H9 (cell line): ENCODE data around the gene NPPC. TPM values are rescaled to one million over a fixed set of nuclear protein-coding genes. Genes with fewer than 3 reads are reported as not detected.

Experiments
- DNase-seq: peaks from one replicate; pipeline ENCODE4 v3.0.0-alpha.2; 2017
- H2AFZ ChIP-seq: one replicate; pipeline ENCODE4 v1.6.1; 2013; ENCODE audit warnings: mild to moderate bottlenecking, low read length, control low read depth, moderate library complexity
- H2AK5ac ChIP-seq: 2 replicates; pipeline ENCODE4 v1.6.1; 2013; ENCODE audit warnings: low read length, control low read depth, mixed read lengths; ENCODE audit not compliant: insufficient read length
- H2BK120ac ChIP-seq: one replicate; pipeline ENCODE4 v1.6.1; 2013; ENCODE audit warnings: low read depth, mild to moderate bottlenecking, low read length, control low read depth, inconsistent platforms; ENCODE audit not compliant: poor library complexity, severe bottlenecking
- H2BK12ac ChIP-seq: 2 replicates; pipeline ENCODE4 v1.6.1; 2013; ENCODE audit warnings: low read length, control low read depth, mixed read lengths, low read depth; ENCODE audit not compliant: insufficient read length
- H2BK15ac ChIP-seq: 2 replicates; pipeline ENCODE4 v1.6.1; 2013; ENCODE audit warnings: low read depth, low read length, control low read depth
- H2BK20ac ChIP-seq: one replicate; pipeline ENCODE4 v1.6.1; 2013; ENCODE audit warnings: low read depth, mild to moderate bottlenecking, low read length, control low read depth, inconsistent platforms; ENCODE audit not compliant: poor library complexity, severe bottlenecking
- H2BK5ac ChIP-seq: 2 replicates; pipeline ENCODE4 v1.6.1; 2013; ENCODE audit warnings: low read length, control low read depth, mixed read lengths; ENCODE audit not compliant: insufficient read length
- H3K14ac ChIP-seq: 2 replicates; pipeline ENCODE4 v1.6.1; 2013; ENCODE audit warnings: low read length, control low read depth; ENCODE audit not compliant: insufficient read depth
- H3K18ac ChIP-seq: 2 replicates; pipeline ENCODE4 v1.6.1; 2013; ENCODE audit warnings: low read depth, mild to moderate bottlenecking, mixed read lengths, low read length, control low read depth; ENCODE audit not compliant: insufficient read length
- H3K23ac ChIP-seq: 2 replicates; pipeline ENCODE4 v1.6.1; 2013; ENCODE audit warnings: low read length, control low read depth, mixed read lengths, low read depth; ENCODE audit not compliant: insufficient read length
- H3K23me2 ChIP-seq: 2 replicates; pipeline ENCODE4 v1.6.1; 2013; ENCODE audit warnings: low read depth, mild to moderate bottlenecking, mixed read lengths, low read length, control low read depth; ENCODE audit not compliant: insufficient read length, poor library complexity, severe bottlenecking
- H3K27ac ChIP-seq: 2 replicates; pipeline ENCODE4 v1.5.1; 2013; ENCODE audit warnings: low read length, control low read depth, mixed read lengths, low read depth; ENCODE audit not compliant: insufficient read length
- H3K27me3 ChIP-seq: 2 replicates; pipeline ENCODE4 v1.6.1; 2013; ENCODE audit warnings: low read length, control low read depth, inconsistent platforms; ENCODE audit not compliant: insufficient read depth
- H3K4ac ChIP-seq: 2 replicates; pipeline ENCODE4 v1.6.1; 2013; ENCODE audit warnings: low read depth, mild to moderate bottlenecking, control low read depth, inconsistent platforms, low read length, moderate library complexity
- H3K4me1 ChIP-seq: 2 replicates; pipeline ENCODE4 v1.6.1; 2013; ENCODE audit warnings: low read length, control low read depth, inconsistent platforms; ENCODE audit not compliant: insufficient read depth
- H3K4me2 ChIP-seq: 2 replicates; pipeline ENCODE4 v1.6.1; 2013; ENCODE audit warnings: low read length, control low read depth, mixed read lengths; ENCODE audit not compliant: insufficient read length, insufficient read depth
- H3K56ac ChIP-seq: 2 replicates; pipeline ENCODE4 v1.6.1; 2013; ENCODE audit warnings: low read depth, mild to moderate bottlenecking, mixed read lengths, low read length, control low read depth; ENCODE audit not compliant: insufficient read length
- H3K79me1 ChIP-seq: 2 replicates; pipeline ENCODE4 v1.6.1; 2013; ENCODE audit warnings: low read depth, mild to moderate bottlenecking, moderate library complexity, low read length, control low read depth, inconsistent platforms; ENCODE audit not compliant: insufficient read depth, poor library complexity, severe bottlenecking
- H3K79me2 ChIP-seq: 2 replicates; pipeline ENCODE4 v1.6.1; 2013; ENCODE audit warnings: low read length, control low read depth, inconsistent platforms; ENCODE audit not compliant: insufficient read depth
- H3K9ac ChIP-seq: 2 replicates; pipeline ENCODE4 v1.6.1; 2013; ENCODE audit warnings: low read length, control low read depth, mixed read lengths; ENCODE audit not compliant: insufficient read length; ENCODE audit errors: extremely low read depth
- H3K9me3 ChIP-seq: one replicate; pipeline ENCODE4 v1.6.1; 2013; ENCODE audit warnings: low read depth, low read length, inconsistent platforms; ENCODE audit not compliant: control insufficient read depth
- H3T11ph ChIP-seq: one replicate; pipeline ENCODE4 v1.6.1; 2013; ENCODE audit warnings: mild to moderate bottlenecking, low read length, control low read depth, inconsistent platforms
- H4K20me1 ChIP-seq: one replicate; pipeline ENCODE4 v1.6.1; 2013; ENCODE audit not compliant: control insufficient read depth, insufficient read length, insufficient read depth
- H4K5ac ChIP-seq: 2 replicates; pipeline ENCODE4 v1.6.1; 2013; ENCODE audit warnings: low read depth, mild to moderate bottlenecking, mixed read lengths, low read length, control low read depth; ENCODE audit not compliant: insufficient read length
- H4K8ac ChIP-seq: replicated peaks from 2 replicates; pipeline ENCODE4 v1.6.1; 2013; ENCODE audit warnings: low read length, control low read depth, mixed read lengths, low read depth; ENCODE audit not compliant: insufficient read length
- H4K91ac ChIP-seq: 2 replicates; pipeline ENCODE4 v1.6.1; 2013; ENCODE audit warnings: low read depth, mild to moderate bottlenecking, moderate library complexity, mixed read lengths, low read length, control low read depth; ENCODE audit not compliant: insufficient read length
- H3K27ac Mint-ChIP-seq, 3 experiments: 2 replicates in 2 of 3; 3 replicates in 1 of 3; pipeline ENCODE4 v1.8.0; 2020 to 2021; ENCODE audit warnings: mixed read lengths in 3 of 3, mild to moderate bottlenecking in 1 of 3, moderate library complexity in 1 of 3
- H3K27me3 Mint-ChIP-seq: 2 replicates; pipeline ENCODE4 v1.8.0; 2021; ENCODE audit warnings: low read depth, mild to moderate bottlenecking, moderate library complexity, mixed read lengths
- H3K36me3 Mint-ChIP-seq, 3 experiments: 2 replicates in 2 of 3; 3 replicates in 1 of 3; pipeline ENCODE4 v1.8.0; 2020 to 2021; ENCODE audit warnings: low read depth in 3 of 3, mixed read lengths in 3 of 3; ENCODE audit not compliant: insufficient read depth in 1 of 3
- H3K4me1 Mint-ChIP-seq, 2 experiments: 2 replicates each; pipeline ENCODE4 v1.8.0; 2020; ENCODE audit warnings: mixed read lengths in 2 of 2
- H3K4me3 Mint-ChIP-seq, 2 experiments: 2 replicates in 1 of 2; 3 replicates in 1 of 2; pipeline ENCODE4 v1.8.0; 2020 to 2021; ENCODE audit warnings: mild to moderate bottlenecking in 2 of 2, mixed read lengths in 2 of 2, moderate library complexity in 1 of 2
- H3K9me3 Mint-ChIP-seq, 2 experiments: 2 replicates in 1 of 2; 3 replicates in 1 of 2; pipeline ENCODE4 v1.8.0; 2020; ENCODE audit warnings: mild to moderate bottlenecking in 2 of 2, mixed read lengths in 2 of 2, moderate library complexity in 1 of 2
- WGBS: extraction: QIAGEN DNeasy Blood & Tissue Kit; methylation state at CpG from one replicate; pipeline ENCODE4 v1.1.7; 2013; ENCODE audit warnings: missing lambda C conversion rate, low lambda C conversion rate, mixed read lengths; ENCODE audit not compliant: insufficient read length; ENCODE audit errors: extremely low coverage; 5-methylcytosine and 5-hydroxymethylcytosine counted together
- total RNA-seq: library from RNA; stranded (reverse); gene quantifications from 2 replicates; pipeline ENCODE4 v1.2.1, GENCODE V29; 2021
- TF ChIP-seq, protein P1 (sequence below): fragments of 200-600 bp; sonication (generic); conservative IDR thresholded peaks from 3 replicates; pipeline ENCODE4 v1.8.0; 2021; ENCODE audit warnings: antibody characterized with exemption, mild to moderate bottlenecking

NPPC gene
- total RNA-seq, 1 experiment from 2014 or later = 1.1 TPM

DNA sequence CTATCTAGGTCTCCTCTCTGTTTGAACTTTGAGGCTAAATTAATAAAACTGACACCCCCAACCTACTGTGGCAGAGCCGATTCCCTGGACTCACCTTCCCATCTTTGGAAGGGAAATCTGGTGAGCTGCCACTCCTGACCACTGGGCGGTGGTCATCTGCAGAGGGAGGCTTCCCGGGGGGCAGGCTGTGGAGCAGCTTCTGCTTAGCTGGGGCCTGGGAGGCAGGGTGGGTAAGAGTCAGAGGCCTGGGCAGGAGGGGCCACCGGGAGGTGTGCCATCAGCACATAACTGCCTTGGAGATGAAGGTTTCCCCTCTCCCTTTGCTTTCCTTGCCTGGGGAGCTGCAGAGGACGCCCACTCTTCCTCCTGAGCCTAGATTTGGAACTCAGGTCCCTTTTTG, 2.3 kb upstream of the NPPC start:
- no CpG with 5 or more reads among the region's 5 CpGs for WGBS
- H2BK15ac ChIP-seq = no peak overlapping the region
- no peak overlapping the region for H2BK12ac ChIP-seq
- no peak overlapping the region for H2BK20ac ChIP-seq
- TF ChIP-seq, protein P1, sequence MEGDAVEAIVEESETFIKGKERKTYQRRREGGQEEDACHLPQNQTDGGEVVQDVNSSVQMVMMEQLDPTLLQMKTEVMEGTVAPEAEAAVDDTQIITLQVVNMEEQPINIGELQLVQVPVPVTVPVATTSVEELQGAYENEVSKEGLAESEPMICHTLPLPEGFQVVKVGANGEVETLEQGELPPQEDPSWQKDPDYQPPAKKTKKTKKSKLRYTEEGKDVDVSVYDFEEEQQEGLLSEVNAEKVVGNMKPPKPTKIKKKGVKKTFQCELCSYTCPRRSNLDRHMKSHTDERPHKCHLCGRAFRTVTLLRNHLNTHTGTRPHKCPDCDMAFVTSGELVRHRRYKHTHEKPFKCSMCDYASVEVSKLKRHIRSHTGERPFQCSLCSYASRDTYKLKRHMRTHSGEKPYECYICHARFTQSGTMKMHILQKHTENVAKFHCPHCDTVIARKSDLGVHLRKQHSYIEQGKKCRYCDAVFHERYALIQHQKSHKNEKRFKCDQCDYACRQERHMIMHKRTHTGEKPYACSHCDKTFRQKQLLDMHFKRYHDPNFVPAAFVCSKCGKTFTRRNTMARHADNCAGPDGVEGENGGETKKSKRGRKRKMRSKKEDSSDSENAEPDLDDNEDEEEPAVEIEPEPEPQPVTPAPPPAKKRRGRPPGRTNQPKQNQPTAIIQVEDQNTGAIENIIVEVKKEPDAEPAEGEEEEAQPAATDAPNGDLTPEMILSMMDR = peak; percentile 36; the same call in 2 of the 3 replicates
- Mint-ChIP-seq H3K4me3 (no peak overlapping the region), H3K4me1 (peaks cover 17 to 24% of the 10 kb centered on the region in 2 experiments), H3K9me3 (no peaks in the 10 kb centered on the region; a peak in 1 of 5 replicates), H3K27me3 (peaks cover 74% of the 10 kb centered on the region), H3K36me3 (no peaks in the 10 kb centered on the region), H3K27ac (no peak overlapping the region)
- no peaks in the 10 kb centered on the region for H3K79me1 ChIP-seq
- H3K14ac ChIP-seq = no peak overlapping the region; the same call in 1 of the 2 replicates
- no peak overlapping the region for H3K23ac ChIP-seq
- no peak overlapping the region for H2AK5ac ChIP-seq
- no peaks in the 10 kb centered on the region; the same call in 1 of the 2 replicates for H3K4me1 ChIP-seq
- H3K79me2 ChIP-seq = no peaks in the 10 kb centered on the region
- no peak overlapping the region for H3K18ac ChIP-seq
- no peak overlapping the region for H3K56ac ChIP-seq
- no peaks in the 10 kb centered on the region for H4K20me1 ChIP-seq
- H4K8ac ChIP-seq = no peak overlapping the region
- no peaks in the 10 kb centered on the region for H3K9me3 ChIP-seq
- DNase-seq = no peak
- H4K5ac ChIP-seq = no peak overlapping the region
- H3K27me3 ChIP-seq = peaks cover 22% of the 10 kb centered on the region; the same call in 1 of the 2 replicates
- H3K4me2 ChIP-seq = no peak overlapping the region
- no peak overlapping the region for H4K91ac ChIP-seq
- H3K4ac ChIP-seq = no peak overlapping the region
- H3T11ph ChIP-seq = no peak overlapping the region
- no peak overlapping the region for H3K27ac ChIP-seq
- no peak overlapping the region for H2BK120ac ChIP-seq
- H2BK5ac ChIP-seq = no peak overlapping the region
- H3K23me2 ChIP-seq = peaks cover 21% of the 10 kb centered on the region
- no peak overlapping the region for H2AFZ ChIP-seq
- H3K9ac ChIP-seq = no peak overlapping the region
